HG03575 (cell line): Measurements from ENCODE around the gene POLR2E.
"Not testable (repeated sequence)": the region's sequence is repeated elsewhere in the genome, so short reads cannot be mapped to it uniquely, and the experiment has no call there.

Experiments used
- ATAC-seq: cut with Tn5 transposase; IDR thresholded peaks from one replicate; pipeline ENCODE4 v1.9.1; 2021; ENCODE audit not compliant: unreplicated experiment, insufficient number of reproducible peaks, low FRiP score; ENCODE audit errors: extremely low read depth

POLR2E gene

DNA sequence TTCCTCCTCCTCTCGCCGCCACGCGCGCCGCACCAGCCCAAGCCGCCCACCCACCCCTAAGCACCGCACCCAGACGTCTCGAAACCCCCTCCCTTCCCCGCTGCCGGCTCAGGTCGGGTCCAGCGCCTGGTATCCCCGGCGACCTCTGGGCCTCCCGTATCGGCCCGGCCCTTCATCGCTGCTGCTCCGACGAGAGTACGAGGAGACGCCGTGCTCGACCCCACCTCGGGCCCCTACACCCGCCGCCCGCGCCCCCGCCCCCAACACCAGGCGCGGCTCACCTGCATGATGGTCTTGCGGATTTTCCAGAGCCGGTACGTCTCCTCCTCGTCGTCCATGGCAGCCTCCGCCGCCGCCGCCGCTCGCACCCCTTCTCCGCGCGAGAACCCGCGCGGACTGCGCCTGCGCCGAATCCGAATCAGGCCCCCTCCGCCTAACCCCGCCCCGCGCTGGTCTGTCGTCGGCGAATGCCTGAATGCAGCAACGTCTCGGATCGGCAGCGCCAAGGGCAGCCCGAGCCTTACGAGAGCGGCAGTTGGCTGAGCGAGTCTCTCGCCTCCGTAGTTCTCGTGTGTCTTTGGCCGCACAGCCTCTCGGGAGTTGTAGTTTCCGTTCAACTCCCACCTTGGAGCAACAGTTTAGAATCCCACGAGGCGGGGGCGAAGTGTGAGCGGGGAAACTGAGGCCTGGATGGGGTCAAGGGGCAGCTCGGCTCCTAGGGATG lies at the start of gene POLR2E:
Gene POLR2E, minus strand, starts transcription at position 398 of the 724 bp plus-strand sequence. Its CDS starts 60 bp downstream, at position 338.
- no peak for ATAC-seq

GRCh38 chr19:1144741-1145140 lies 49.6 kb upstream of the POLR2E start:
- ATAC-seq: no peak

DNA sequence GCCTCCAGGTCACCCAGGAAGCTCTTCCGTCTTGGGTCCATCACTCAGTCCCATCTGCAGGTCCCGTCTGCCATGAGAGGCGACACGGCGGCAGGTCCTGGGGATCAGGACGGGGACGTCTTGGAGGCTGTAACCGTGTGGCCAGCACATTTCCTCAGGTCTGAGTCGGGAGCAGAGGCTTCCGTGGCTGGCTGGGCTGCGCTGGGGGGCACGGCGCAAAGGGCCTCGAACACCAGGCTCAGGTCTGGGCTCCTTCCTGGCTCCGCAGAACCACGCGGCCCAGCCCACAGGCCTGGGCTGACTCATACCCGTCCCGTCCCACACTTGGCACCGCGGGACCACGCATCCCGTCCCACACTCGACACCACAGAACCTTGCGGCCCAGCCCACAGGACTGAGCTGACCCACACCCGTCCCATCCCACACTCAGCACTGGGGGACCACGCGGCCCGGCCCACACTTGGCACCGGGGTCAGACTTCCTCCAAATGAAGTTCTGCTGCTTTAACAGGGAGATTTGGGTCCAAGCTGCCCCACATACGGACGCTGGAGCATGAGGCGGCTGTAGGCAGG lies 48.7 kb upstream of the POLR2E start:
- no peak for ATAC-seq

DNA sequence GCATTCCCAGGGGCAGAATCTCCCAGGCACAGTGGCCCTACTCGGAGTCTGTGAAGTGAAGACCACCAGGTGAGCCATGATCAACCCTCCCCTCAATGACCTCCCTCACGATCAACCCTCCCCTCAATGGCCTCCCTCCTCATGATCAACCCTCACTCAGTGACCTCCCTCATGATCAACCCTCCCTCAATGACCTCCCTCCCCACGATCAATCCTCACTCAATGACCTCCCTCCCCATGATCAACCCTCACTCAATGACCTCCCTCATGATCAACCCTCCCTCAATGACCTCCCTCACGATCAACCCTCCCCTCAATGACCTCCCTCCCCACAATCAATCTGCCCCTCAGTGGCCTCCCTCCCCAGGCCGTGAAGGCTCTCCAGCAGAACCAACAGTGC lies 46.8 kb upstream of the POLR2E start:
- ATAC-seq: no peak

DNA sequence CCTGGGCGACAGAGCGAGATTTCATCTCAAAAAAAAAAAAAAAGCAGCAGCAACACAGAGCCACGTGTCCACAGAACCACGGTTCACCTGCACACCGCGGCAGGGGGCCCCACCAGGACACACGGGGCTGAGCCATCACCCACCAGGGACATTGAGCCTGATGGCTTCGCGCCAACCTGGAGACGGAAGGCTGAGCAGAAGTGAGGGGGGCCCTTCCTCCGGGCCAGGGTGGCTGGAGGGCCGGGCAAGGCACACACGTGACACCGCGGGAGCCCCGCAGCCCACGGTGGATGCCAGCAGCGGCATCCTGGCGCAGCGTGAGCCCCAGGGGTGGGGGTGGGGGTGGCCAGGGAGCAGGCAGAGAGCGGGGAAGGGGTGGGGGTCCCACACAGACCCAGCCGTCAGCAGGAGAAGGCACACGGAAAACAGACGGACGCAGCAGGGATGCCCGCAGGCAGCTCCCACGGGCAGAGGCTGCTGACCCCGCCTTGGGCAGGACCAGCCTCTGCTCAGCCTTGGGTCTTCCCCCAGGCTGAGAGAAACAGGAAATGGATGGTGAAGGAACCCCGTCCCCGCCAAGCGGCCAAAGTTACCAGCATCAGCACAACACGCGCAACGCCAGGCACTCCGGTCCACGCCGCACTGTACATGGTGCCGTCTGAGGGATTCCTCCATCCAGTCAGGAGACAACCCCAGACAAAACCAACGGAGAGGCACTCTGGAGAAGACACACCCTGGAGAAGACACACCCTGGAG lies 45.3 kb upstream of the POLR2E start:
- no peak for ATAC-seq

- ATAC-seq: no peak
Measured at GRCh38 chr19:1139126-1139525, 44.0 kb upstream of the POLR2E start.

DNA sequence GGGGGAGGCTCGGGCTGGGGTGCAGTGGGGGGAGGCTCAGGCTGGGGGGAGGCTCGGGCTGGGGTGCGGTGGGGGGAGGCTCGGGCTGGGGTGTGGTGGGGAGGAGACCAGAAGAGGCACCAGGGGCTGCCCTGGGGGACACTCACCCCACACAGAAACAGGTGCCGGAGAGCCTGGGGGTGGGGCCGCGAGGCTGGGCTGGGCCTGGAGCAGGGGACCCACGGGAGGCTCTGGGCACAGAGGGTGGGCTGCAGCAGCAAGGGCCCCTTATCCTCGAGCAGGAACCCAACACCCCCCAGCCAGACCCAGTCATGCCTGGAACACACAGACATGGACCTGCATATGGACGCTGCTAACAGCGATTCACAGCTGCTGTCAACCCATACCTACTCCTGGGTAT lies 42.9 kb upstream of the POLR2E start:
- no peak for ATAC-seq

- no peak for ATAC-seq
Measured at GRCh38 chr19:1136621-1137317, 41.6 kb upstream of the POLR2E start.

DNA sequence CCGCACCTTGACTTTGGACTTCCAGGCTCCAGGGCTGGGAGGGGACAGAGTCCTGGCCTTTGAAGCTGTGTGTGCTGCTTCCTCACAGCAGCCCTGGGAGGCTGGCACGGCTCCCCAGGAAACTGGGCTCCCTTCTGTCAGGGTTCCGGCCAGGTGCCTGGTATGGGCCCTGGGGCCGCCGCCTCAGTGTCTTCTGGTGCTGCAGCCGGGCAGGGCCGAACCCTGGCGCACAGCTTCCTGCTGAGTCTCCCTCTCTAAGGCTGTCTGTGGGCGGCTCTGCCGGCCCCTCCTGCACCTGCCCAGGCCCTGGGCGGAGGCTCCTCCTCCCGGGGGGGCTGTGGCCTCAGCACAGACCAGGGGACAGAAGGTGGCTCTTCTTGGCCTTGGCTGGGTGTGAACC lies 41.0 kb upstream of the POLR2E start:
- no peak for ATAC-seq

GRCh38 chr19:1135454-1135853 lies 40.3 kb upstream of the POLR2E start:
- no peak for ATAC-seq

DNA sequence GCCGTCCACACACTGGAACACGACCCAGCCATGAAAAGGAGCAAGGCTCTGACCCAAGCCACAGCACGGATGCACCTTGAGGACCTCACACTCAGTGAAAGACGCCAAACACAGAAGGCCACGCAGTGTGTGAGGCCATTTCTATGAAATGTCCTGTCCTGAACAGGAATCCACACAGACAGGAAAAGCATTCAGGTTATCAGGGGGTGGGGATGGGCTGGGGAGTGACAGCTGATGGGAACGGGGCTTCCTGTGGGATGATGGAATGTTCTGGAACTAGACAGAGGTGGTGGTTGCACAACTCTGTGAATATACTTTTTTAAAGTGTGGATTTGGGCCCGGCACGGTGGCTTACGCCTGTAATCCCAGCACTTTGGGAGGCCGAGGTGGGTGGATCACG lies 39.3 kb upstream of the POLR2E start:
- ATAC-seq: no peak

GRCh38 chr19:1133471-1133929 lies 38.3 kb upstream of the POLR2E start:
- ATAC-seq: no peak

GRCh38 chr19:1132552-1133383 lies 37.6 kb upstream of the POLR2E start:
- ATAC-seq: no peak

DNA sequence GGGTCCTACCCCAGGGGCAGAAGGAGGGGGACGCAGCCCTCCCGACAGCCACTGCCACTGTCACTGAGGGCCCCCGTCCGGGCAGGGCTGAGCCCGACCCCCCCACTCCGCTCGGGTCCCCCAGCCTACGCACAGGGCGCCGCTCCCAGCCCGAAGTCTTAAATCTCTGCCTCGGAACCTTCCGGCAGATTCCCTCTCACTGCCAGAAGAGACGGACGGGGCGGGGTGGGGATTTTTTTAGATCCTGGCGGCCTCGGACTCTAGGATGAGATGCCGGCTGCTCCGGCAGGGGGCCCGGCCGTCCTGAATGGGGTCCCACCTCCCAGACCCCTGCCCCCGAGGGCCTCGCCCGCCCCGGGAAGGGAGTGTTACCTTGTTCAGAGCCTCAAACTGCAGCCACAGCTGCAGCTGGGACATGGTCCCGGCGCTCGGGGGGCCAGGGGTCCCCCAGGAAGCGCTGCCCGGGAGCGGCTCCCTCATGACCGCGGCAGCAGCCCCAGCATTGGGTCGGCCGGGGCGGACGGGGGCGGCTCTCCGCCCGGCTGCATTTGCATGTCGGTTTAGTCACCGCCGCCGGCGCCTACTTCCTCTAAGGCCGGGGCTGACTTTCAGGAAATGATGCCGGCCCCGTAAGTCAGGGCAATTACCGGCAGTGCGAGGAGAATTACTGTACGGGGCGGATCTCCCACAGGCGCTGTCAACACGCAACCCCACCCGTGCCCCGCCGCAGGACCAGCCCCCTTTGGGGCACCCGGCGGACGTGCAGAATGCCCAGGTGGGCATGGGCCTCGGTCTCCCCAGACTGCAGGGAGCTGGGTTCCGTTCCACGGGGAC lies 36.8 kb upstream of the POLR2E start:
- no peak for ATAC-seq

- no peak for ATAC-seq
Measured at GRCh38 chr19:1130771-1131717, 35.9 kb upstream of the POLR2E start.

GRCh38 chr19:1129535-1129934 lies 34.4 kb upstream of the POLR2E start:
- no peak for ATAC-seq

- not testable (repeated sequence) for ATAC-seq
Measured at GRCh38 chr19:1129084-1129483, 33.9 kb upstream of the POLR2E start.
